DMS 273 treated with DMSO at 0.1 percent for 48 hours (cell line): ENCODE results near the gene ANLN.

Experiments
- DNase-seq: peaks from one replicate; lab custom pipeline; 2025; lab: John Stamatoyannopoulos, UW

ANLN gene, protein sequence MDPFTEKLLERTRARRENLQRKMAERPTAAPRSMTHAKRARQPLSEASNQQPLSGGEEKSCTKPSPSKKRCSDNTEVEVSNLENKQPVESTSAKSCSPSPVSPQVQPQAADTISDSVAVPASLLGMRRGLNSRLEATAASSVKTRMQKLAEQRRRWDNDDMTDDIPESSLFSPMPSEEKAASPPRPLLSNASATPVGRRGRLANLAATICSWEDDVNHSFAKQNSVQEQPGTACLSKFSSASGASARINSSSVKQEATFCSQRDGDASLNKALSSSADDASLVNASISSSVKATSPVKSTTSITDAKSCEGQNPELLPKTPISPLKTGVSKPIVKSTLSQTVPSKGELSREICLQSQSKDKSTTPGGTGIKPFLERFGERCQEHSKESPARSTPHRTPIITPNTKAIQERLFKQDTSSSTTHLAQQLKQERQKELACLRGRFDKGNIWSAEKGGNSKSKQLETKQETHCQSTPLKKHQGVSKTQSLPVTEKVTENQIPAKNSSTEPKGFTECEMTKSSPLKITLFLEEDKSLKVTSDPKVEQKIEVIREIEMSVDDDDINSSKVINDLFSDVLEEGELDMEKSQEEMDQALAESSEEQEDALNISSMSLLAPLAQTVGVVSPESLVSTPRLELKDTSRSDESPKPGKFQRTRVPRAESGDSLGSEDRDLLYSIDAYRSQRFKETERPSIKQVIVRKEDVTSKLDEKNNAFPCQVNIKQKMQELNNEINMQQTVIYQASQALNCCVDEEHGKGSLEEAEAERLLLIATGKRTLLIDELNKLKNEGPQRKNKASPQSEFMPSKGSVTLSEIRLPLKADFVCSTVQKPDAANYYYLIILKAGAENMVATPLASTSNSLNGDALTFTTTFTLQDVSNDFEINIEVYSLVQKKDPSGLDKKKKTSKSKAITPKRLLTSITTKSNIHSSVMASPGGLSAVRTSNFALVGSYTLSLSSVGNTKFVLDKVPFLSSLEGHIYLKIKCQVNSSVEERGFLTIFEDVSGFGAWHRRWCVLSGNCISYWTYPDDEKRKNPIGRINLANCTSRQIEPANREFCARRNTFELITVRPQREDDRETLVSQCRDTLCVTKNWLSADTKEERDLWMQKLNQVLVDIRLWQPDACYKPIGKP

GRCh38 chr7:36389371-36390198, at the start of gene ANLN:
Gene ANLN, plus strand, starts transcription at chr7:36389862. Its CDS starts 165 bp downstream, at chr7:36390027.
- peak; percentile 92 for DNase-seq

- DNase-seq = no peak
Measured at GRCh38 chr7:36343548-36343947, 46.1 kb upstream of the ANLN start.

DNA sequence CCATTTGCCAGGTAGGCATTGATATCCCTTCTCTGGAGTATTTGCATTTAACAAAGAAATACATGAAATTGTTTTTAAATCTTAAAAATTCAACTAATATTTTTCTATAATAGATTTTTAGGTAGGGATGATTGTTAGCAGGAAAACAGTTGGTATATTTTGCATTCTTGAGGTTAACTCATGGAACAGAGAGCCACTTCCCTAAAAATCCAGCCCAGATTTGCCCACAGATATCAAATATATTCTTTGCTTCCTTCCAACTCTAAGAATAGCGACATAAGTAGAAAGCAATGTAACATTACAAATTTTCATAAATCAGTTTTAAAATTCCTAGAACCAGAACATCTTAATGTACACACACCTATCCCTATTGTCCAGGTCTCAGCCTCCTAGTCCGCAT, 45.0 kb upstream of the ANLN start:
- DNase-seq = no peak

DNA sequence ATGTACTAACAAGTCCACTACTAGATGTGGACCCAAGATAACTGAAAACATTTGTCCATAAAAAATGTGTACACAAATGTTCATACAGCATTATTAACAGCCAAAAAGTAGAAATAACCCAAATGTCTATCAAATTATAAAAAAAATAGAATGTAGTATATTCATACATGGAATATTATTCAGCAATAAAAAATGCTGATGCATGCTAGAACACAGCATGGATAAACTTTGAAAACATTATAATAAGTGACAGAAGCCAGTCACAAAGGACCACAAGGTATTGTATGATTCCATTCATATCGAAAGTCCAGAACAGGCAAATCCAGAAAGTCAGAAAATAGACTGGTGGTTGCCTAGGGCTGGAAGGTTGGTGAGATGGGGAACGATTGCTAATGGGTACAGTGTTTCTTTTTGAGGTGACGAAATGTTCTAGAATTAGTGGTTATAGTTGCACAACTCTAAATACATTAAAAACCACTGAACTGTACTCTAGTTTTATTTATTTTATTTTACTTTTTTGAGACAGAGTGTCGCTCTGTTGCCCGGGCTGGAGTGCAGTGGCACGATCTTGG, 43.3 kb upstream of the ANLN start:
- no peak for DNase-seq

- no peak for DNase-seq
Measured at GRCh38 chr7:36348256-36348655, 41.4 kb upstream of the ANLN start.

DNA sequence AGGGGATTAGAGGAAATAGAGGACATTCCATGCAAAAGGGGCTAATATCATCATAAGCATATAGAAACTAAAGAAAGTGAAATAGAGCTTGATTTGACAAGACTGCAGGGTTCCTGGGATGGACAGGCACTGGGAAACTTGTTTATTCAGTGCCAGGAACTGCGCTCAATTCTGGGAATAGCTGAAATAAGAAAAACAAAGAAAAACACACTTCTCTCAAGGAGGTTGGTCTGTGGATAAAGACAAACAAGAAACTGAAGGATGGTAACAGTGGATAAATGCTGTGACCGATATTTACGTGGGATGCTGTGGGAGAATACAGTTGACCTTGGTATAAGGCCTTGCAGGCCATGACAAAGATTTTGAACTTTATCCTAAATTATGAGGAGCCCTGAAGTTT, 40.9 kb upstream of the ANLN start:
- DNase-seq = no peak

GRCh38 chr7:36349626-36350025, 40.0 kb upstream of the ANLN start:
- no peak for DNase-seq

GRCh38 chr7:36355490-36355889, 34.2 kb upstream of the ANLN start:
- DNase-seq = no peak

DNA sequence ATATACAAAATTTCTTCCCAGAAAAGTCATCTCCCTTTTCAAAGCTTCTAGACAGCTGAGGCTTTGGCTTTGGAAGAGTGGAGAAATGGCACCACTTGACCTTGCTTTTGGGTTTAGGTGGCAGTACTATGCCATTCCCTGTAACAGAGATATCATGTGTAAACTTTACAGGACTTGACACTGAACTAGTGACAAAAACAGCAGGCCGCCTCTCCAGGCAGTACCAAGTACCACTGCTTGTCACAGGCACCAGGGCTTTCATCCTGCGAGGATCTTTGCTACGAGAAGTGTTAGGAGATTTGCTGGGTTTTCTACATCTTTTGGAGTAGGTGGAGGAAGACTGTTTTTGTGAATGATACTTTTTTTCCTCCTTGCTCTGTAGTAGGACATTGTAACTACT, 32.6 kb upstream of the ANLN start:
- DNase-seq = no peak

- no peak for DNase-seq
Measured at GRCh38 chr7:36358589-36358988, 31.1 kb upstream of the ANLN start.

GRCh38 chr7:36360244-36360643, 29.4 kb upstream of the ANLN start:
- DNase-seq = peak; percentile 74

DNA sequence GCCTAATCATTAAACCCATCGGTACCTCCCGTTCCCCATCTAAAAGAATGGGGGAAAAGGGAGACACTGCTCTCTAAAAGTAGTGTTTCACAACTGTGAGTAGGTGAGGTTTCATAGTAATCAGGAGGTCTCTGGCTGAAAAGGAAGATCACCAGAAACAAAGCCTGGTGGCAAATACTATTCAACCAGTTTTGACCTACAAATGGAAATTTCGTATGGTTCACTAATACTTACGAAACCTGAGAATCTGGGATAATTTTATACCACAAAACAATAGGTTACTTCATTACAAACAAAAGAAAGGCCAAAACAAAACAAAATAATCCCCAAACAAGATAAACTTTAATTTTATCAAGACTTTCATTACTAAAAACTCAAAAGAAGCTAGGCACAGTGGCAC, 28.4 kb upstream of the ANLN start:
- no peak for DNase-seq

GRCh38 chr7:36363515-36363914, 26.1 kb upstream of the ANLN start:
- no peak for DNase-seq

GRCh38 chr7:36366005-36366717, 23.5 kb upstream of the ANLN start:
- no peak for DNase-seq

GRCh38 chr7:36366718-36367560, 22.7 kb upstream of the ANLN start:
- DNase-seq = peak; percentile 87

DNA sequence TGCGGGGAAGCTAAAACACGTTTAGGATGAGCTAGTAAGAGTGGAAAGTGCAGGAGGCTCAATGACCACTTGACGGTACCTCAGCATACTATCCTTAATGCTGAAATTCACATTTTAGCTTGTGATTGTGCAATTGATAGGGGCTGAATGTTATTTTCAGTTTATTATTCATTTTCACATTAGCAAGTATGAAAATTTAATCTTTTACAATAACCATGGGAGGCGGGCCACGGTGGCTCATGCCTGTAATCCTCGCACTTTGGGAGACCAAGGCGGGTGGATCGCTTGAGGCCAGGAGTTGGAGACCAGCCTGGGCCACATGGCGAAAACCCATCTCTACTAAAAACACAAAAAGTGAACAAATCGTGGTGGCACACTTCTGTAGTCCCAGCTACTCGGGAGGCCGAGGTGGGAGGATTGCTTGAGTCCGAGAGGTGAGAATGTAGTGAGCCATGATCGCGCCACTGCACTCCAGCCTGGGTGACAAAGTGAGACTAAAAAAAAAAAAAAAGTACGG, 22.0 kb upstream of the ANLN start:
- no peak for DNase-seq

GRCh38 chr7:36368496-36368895, 21.2 kb upstream of the ANLN start:
- DNase-seq = no peak

DNA sequence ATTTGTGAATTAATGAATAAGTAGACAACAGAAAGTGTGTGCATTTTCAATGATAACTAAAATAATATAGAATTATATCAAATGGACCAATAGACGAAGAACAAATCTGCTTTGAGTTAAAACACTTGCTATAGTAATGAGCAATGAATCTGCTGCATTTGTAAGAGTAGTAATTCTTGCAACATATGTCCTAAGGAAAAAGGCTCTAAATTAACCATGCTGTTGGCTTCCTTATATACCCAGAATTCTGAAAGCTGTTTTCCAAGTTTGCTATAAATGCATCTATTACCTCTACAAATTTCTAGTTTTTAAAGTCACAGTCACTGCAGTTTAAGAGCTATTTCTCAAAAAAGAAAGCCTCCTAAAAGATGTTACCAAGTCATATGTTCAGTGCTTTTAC, 20.5 kb upstream of the ANLN start:
- DNase-seq = no peak

DNA sequence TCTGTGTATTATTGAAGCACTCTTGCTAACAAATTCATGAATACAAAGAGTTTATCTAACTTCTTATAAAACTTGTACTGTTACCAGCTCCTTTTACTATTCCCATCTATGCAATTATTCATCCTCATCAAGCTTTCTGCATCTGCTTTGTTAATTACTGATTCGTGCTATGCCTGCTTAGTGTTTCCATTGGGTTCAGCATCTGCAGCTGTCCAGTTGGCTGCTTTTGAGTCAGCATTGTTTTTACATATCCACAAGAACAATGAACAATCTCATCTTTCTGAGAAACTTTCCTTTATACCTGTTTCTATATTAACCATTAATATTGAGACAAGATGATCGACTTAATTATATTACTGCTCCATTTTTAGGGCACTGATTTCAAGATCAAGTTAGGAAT, 19.6 kb upstream of the ANLN start:
- no peak for DNase-seq

GRCh38 chr7:36372156-36372555, 17.5 kb upstream of the ANLN start:
- DNase-seq = no peak
